Omental fat pad (tissue), 4 donors: ENCODE measurements around the gene ACOT13. TPM values are rescaled to one million over a fixed set of nuclear protein-coding genes. Genes with fewer than 3 reads are reported as not detected.
"Not testable (repeated sequence)": the region's sequence is repeated elsewhere in the genome, so short reads cannot be mapped to it uniquely, and the experiment has no call there.

Experiments
- ATAC-seq: fragments of 150-250 bp; one replicate; pipeline ENCODE4 v1.9.1; 2016; ENCODE audit warnings: mild to moderate bottlenecking, moderate library complexity; ENCODE audit not compliant: low FRiP score
- DNase-seq: peaks from one replicate; pipeline ENCODE4 v3.0.0-alpha.2; 2019; ENCODE audit warnings: low spot score
- total RNA-seq, 4 donors: library from RNA; depleted of rRNA; stranded (reverse); fragments of >200 nt; gene quantifications; one replicate each; pipeline ENCODE4 v1.1.0, GENCODE V29; 2016
- TF ChIP-seq, protein P1 (sequence below), 3 donors: fragments of 450-650 bp; IDR thresholded peaks; one replicate each; pipeline ENCODE4 v1.5.1; 2016 to 2017; ENCODE audit warnings: antibody characterized with exemption in 3 of 3, mild to moderate bottlenecking in 3 of 3, moderate library complexity in 2 of 3

Gene ACOT13
- total RNA-seq, 4 donors from 2014 or later = 5.8 to 10.4 (median 7.7) TPM

DNA sequence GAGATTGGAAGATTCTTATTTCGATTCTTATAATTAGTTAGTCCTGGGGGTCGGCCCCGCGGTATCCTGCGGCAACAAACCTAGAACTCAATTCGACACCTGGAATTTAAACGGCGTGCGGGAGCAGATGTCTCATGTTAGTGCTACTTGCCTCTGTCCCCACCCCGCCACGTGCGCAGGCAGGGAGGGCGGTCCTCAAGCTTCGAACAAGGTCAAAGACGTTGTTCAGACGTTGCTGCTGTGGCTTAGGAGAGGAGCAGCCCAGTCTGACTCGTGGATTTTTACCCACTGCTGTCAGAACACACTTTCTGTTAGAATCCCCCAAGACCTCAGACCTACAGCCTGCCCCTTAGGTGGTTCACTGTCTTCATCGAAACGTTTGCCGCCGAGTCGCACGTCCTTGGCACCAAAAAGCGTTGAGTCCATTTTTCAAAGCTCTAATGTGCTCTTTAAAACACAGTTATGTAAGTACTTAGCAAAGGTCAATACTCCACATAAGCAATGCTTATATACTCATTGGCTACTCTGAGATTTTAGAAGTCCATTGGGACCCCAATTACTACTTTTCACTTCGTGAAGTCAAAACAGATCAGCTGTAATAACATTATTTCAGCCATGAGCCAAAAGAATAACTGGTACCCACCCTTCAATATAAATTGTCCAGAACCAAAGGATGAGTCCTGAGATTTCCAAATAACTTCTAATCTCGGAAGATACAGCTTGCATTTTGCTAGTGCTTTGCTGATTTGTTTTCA is 54.8 kb downstream of the ACOT13 start:
- ATAC-seq (peak; percentile 80), DNase-seq (peak; percentile 81)
- TF ChIP-seq, protein P1, sequence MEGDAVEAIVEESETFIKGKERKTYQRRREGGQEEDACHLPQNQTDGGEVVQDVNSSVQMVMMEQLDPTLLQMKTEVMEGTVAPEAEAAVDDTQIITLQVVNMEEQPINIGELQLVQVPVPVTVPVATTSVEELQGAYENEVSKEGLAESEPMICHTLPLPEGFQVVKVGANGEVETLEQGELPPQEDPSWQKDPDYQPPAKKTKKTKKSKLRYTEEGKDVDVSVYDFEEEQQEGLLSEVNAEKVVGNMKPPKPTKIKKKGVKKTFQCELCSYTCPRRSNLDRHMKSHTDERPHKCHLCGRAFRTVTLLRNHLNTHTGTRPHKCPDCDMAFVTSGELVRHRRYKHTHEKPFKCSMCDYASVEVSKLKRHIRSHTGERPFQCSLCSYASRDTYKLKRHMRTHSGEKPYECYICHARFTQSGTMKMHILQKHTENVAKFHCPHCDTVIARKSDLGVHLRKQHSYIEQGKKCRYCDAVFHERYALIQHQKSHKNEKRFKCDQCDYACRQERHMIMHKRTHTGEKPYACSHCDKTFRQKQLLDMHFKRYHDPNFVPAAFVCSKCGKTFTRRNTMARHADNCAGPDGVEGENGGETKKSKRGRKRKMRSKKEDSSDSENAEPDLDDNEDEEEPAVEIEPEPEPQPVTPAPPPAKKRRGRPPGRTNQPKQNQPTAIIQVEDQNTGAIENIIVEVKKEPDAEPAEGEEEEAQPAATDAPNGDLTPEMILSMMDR (IDR thresholded peaks at IDR 0.05) = no peak

DNA sequence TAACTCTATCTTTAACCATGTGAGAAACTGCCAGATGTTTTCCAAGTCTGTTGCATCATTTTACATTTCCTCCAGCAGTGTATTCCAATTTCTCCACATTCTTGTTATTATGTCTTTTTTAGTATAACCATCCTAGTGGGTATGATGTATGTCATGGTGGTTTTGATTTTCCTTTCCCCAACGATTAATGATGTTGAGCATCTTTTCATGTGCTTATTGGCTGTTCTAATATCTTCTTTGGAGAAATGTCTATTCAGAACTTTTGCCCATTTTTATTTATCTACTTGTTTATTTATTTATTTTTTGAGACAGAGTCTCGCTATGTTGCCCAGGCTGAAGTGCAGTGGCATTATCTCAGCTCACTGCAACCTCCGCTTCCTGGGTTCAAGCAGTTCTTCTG is 56.4 kb downstream of the ACOT13 start:
- TF ChIP-seq, protein P1 (IDR thresholded peaks at IDR 0.05) = no peak
- DNase-seq = no peak
- no peak for ATAC-seq

DNA sequence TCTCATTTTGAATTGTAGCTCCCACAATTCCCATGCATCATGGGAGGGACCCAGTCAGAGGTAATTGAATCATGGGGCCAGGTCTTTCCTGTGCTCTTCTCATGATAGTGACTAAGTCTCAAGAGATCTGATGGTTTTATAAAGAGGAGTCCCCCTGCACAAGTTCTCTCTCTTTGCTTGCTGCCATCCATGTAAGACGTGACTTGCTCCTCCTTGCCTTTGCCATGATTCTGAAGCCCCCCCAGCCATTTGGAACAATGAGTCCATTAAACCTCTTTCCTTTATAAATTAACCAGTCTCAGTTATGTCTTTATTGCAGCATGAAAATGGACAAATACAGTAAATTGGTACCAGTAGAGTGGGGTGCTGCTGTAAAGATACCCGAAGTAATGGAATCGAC is 63.8 kb downstream of the ACOT13 start:
- DNase-seq, ATAC-seq: not testable (repeated sequence)

DNA sequence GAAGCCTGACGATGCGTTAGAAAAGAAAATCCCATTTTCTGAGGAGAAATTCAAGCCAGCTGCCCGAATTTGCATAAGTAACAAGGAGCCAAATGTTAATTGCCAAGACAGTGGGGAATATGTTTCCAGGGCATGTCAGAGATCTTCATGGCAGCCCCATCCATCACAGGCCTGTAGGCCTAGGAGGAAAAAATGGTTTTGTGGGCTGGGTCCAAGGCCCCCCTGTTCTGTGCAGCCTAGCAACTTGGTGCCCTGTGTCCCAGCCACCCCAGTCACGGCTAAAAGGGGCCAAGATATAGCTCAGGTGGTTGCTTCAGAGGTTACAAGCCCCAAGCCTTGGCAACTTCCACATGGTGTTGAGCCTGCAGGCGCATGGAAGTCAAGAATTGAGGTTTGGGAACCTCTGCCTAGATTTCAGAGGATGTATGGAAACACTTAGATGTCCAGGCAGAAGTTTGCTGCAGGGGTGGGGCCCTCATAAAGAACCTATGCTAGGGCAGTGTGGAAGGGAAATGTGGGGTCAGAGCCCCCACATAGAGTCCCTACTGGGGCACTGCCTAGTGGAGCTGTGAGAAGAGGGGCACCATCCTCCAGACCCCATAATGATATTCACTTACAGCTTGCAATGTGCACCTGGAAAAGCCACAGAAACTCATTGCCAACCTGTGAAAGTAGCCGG is 64.7 kb downstream of the ACOT13 start:
- DNase-seq, ATAC-seq: not testable (repeated sequence)

DNA sequence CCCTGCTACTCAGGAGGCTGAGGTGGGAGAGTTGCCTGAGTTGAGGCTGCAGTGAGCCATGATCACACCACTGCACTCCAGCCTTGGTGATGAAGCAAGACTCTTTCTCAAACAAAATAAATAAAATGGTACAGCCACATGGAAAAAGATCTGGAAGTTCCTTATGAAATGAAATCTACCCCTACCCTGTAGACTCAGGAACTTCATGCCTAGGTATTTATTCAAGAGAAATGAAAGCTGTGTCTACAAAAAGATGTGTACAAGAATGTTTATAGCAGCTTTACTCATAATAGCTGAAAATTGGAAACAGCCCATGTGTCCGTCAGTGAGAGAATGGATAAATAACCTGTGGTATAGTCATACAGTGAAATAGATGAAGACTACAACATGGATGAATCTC is 67.3 kb downstream of the ACOT13 start:
- TF ChIP-seq, protein P1 (IDR thresholded peaks at IDR 0.05) = no peak
- no peak for ATAC-seq
- no peak for DNase-seq

DNA sequence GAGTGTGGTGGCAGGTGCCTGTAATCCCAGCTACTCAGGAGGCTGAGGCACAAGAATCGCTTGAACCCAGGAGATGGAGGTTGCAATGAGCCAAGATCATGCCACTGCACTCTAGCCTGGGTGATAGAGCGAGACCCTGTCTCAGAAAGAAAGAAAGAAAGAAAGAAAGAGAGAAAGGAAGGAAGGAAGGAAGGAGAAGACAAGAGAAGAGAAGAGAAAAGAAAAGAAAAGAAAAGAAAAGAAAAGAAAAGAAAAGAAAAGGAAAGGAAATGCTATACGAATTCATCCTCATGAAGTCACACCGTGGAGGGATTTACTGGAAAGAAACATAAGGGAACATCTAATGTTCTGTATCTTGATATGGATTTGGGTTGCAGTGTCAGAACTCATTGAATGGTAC is 67.8 kb downstream of the ACOT13 start:
- not testable (repeated sequence) for DNase-seq, ATAC-seq

DNA sequence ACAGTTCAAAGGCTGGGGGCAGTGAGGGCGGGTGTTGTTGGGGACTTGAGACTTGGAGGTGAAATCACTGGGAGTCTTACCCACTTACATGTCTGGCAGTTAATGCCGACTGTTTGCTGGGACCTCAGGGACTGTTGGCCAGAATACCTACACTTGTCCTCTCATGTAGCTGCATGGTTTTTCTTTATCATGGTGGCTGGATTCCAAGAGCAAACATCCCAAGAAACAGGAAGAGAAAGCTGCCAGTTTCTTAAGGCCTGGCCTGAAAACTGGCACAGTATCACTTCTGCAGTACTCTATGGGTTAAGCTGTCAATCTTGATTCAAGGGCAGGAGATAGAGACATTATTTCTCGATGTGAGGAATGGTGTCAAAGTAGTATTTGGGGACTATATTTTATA is 71.9 kb downstream of the ACOT13 start:
- DNase-seq (no peak), ATAC-seq (no peak)
- TF ChIP-seq, protein P1 (IDR thresholded peaks at IDR 0.05) = no peak

DNA sequence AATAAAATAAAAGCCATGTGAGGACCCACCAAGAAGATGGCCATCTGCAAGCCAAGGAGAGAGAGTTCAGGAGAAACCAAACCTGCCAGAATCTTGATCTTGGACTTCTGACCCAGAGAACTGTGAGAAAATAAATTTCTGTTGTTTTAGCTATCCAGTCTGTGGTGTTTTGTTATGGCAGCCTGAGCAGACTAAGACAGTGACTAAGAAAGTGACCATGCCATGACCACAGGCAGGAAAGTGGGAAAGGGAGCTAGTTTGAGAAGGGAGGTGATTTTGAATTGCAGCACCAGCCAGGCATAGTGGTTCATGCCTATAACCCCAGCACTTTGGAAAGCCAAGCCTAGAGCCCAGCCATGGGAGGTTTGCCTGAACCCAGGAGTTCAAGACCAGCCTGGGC is 74.0 kb downstream of the ACOT13 start:
- no peak for ATAC-seq
- TF ChIP-seq, protein P1 (IDR thresholded peaks at IDR 0.05) = no peak

More for the DNA sequence above, 74.0 kb downstream of the ACOT13 start:
- no peak for DNase-seq
